ENCODE data around the gene CPNE7.

Gene CPNE7

GRCh38 chr16:89549007-89549700 lies 26.4 kb upstream of the CPNE7 start:
- no peak for DNase-seq

DNA sequence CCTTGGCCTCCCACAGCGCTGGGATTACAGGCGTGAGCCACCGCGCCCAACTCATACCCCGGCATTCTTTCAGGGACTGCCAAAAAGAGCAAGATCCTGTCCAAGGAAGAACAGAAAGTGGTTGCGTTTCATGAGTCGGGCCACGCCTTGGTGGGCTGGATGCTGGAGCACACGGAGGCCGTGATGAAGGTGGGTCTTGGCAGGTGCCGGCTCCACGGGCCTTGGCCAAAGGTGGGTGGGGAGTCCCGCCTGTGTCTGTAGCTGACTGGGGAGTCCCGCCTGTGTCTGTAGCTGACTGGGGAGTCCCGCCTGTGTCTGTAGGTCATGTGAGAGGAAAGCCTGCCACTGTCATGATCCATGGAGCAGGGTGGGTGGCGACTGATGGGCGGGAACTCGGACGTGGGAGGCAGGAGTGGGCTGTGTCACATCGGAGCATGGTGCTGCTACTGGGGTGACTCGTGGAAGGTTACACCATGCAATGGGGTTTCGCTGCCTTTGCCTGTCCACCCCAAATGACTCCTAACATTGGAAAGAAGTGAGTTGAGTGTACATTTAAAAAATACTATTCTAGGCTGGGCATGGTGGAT lies 25.0 kb upstream of the CPNE7 start:
- no peak for DNase-seq

DNA sequence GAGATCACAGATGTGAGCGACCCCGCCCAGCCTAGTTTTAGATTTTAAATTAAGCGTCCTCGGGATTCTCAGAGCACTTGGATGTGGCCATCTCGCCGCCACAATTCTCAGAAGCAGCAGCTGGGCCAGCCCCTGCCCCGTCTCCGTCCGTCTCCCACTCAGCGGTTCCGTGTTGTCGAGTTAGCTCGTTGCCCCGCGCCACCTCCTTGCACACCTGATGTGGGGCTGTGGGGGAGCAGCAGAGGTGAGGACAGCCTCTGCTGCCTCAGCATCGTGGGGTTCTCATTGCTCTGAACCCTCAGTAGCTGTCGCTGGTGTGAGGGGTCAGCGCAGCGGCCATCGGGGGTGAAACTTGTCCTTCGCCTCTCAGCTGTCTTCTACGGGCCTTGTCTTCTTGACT lies 23.2 kb upstream of the CPNE7 start:
- no peak for DNase-seq

DNA sequence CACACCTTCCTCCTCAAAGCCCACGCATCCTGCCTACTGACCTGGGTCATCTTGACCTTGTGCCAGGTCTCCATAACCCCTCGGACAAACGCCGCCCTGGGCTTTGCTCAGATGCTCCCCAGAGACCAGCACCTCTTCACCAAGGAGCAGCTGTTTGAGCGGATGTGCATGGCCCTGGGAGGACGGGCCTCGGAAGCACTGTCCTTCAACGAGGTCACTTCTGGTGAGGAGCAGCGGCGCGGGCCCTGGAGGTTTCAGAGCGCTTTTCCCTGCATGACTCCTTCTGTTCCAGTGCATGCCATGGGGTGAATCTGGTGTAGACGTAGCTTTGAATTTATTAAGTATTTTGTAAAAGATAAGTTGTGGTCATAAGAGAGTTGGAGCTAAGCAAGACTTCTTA lies 22.6 kb upstream of the CPNE7 start:
- no peak for DNase-seq

DNA sequence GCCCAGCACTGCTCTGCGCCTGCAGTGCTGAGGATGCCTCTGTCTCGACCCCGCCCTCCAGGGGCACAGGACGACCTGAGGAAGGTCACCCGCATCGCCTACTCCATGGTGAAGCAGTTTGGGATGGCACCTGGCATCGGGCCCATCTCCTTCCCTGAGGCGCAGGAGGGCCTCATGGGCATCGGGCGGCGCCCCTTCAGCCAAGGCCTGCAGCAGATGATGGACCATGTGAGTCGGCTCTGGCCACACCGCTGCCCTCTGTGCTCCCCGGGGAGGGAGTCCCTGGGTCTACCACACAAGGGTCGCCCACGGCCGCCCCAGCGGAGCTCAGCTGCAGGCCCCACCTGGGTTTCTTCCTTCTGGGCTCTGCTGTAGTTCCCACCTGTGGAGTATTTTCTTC lies 21.8 kb upstream of the CPNE7 start:
- no peak for DNase-seq

GRCh38 chr16:89554343-89554742 lies 21.2 kb upstream of the CPNE7 start:
- DNase-seq, result no peak

- DNase-seq, result no peak
Observed at GRCh38 chr16:89555265-89555664, 20.3 kb upstream of the CPNE7 start.

- DNase-seq, result no peak
Observed at GRCh38 chr16:89555780-89556179, 19.8 kb upstream of the CPNE7 start.

- peak; percentile 59 for DNase-seq
Observed at GRCh38 chr16:89556750-89557689, 18.5 kb upstream of the CPNE7 start.

DNA sequence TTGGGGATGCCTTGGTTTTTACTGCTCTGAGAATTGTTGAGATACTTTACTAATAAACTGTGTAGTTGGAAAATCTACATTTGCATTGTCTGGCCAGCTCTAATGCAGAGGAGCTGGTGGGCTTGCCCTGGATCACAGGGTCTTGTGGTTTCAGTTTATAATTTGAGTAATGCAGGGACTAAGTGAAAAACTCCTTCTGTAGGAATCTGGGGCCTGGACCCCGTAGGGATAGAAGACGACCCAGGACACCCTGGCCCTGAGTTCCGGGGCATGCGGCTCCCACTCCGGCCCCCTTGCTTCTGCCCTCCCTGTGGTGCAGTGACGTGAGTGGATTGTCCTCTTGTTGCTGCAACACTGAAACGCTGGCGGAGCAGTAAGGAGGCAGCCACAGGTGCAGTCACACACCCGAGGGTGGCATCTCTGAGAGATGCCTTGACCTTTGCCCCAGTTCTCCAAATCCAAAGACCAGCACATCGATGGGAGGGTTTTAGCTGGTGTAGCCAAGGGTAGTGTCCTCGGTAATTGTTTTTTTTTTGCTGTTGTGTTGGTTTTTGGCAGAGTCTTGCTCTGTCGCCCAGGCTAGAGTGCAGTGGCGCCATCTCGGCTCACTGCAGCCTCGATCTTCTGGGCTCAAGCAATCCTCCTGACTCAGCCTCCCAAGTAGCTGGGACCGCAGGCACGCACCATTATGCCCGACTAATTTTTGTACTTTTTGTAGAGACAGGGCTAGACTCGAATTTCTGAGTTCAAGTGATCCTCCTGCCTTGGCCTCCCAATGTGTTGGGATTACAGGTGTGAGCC lies 17.7 kb upstream of the CPNE7 start:
- no peak for DNase-seq

DNA sequence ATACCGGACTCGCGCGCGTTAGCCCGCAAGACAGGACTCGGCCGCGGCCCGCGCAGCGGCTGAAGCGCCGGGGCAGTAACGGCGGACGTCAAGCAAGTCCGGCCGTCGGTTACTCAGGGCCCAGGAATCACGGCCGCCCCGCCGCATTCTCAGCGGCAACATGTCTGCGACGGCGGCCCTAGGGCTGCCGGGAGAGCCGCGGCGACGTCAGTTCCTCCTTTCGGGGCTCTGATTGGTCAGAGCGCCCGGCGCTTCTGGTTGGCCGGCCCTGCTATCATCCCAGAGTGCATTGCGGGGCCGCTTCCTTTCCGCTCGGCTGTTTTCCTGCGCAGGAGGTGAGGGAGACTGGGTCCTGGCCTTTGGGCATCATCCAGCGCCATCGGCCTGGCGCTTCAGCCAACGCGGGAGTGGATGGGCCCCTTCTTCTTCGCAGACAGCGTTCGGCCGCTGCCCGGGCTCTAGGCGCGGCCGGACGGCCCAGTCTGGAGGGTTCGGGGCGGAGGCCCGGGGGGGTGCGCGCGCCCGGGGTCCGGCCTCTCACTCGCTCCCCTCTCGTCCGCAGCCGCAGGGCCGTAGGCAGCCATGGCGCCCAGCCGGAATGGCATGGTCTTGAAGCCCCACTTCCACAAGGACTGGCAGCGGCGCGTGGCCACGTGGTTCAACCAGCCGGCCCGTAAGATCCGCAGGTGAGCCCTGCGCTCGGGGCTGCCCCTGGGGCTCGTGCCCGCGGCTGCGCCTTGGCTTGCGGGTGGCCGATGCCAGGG lies 15.0 kb upstream of the CPNE7 start, which contains the start of gene RPL13:
Gene RPL13 (plus strand): TSS at position 305 of the 764 bp plus-strand sequence. CDS start 278 bp downstream, at position 583.
- DNase-seq, result peak; percentile 96

DNA sequence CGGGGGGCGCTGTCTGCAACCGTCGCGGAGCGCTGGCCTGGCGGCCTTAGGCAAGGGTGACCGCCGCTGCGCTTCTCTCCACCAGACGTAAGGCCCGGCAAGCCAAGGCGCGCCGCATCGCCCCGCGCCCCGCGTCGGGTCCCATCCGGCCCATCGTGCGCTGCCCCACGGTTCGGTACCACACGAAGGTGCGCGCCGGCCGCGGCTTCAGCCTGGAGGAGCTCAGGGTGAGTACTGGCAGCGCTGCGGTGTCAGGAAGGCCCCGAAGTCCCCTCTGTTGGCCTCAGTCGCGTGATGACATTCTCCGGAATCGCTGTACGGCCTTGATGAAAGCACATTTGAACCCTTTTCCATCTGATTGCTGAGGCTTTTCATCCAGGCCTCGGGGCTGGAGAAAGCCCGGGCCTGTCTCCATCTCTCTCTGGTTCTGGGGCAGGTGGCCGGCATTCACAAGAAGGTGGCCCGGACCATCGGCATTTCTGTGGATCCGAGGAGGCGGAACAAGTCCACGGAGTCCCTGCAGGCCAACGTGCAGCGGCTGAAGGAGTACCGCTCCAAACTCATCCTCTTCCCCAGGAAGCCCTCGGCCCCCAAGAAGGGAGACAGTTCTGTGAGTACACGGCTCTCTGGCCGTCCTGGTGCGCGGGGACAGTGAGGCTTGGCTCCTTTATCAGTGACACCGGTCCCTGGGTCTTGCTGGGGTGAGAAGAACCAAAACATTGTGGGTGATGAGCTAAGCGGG lies 14.2 kb upstream of the CPNE7 start:
- no peak for DNase-seq

DNA sequence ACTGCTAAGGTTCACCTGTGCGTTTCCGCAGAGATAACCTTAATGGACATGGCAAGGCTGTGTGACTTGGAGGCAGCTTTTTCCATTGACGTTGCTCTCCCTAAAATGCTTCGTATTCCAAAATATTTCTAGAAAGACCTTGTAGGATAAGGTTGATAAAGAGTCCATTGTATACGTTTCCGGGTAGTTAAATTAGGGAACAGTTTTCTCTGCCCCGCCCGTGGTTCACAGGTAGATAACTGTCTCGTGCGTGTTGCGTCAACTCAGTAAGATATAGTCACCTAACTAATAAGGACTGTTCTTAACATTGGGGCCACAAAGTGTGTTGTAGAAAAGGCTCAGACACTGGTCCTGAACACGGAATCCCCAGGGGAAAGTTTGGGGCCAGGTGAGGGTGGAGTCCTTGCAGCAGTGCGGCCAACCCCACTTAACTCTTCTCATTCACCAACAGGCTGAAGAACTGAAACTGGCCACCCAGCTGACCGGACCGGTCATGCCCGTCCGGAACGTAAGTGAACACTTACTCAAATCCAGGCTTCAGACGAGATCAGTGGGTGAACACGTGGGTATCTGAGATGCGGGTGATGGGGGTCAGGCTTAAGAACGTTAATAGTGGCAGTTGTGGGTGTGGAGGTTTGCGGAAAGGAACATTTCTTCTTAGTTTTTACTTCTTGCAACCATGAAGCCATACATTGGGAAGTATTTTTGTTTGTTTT lies 13.5 kb upstream of the CPNE7 start:
- DNase-seq, result no peak

DNA sequence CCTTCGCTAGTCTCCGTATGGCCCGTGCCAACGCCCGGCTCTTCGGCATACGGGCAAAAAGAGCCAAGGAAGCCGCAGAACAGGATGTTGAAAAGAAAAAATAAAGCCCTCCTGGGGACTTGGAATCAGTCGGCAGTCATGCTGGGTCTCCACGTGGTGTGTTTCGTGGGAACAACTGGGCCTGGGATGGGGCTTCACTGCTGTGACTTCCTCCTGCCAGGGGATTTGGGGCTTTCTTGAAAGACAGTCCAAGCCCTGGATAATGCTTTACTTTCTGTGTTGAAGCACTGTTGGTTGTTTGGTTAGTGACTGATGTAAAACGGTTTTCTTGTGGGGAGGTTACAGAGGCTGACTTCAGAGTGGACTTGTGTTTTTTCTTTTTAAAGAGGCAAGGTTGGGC lies 12.6 kb upstream of the CPNE7 start:
- DNase-seq, result no peak

DNA sequence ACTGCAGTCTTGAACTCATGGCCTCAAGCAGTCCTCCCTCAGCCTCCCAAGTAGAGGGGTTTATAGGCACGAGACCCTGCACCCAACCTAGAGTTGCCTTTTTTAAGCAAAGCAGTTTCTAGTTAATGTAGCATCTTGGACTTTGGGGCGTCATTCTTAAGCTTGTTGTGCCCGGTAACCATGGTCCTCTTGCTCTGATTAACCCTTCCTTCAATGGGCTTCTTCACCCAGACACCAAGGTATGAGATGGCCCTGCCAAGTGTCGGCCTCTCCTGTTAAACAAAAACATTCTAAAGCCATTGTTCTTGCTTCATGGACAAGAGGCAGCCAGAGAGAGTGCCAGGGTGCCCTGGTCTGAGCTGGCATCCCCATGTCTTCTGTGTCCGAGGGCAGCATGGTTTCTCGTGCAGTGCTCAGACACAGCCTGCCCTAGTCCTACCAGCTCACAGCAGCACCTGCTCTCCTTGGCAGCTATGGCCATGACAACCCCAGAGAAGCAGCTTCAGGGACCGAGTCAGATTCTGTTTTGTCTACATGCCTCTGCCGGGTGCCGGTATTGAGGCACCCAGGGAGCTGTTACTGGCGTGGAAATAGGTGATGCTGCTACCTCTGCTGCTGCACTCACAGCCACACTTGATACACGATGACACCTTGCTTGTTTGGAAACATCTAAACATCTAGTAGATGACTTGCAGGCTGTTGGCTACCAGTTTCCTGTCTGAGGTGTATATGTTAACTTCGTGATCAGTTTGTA lies 11.7 kb upstream of the CPNE7 start:
- no peak for DNase-seq

DNA sequence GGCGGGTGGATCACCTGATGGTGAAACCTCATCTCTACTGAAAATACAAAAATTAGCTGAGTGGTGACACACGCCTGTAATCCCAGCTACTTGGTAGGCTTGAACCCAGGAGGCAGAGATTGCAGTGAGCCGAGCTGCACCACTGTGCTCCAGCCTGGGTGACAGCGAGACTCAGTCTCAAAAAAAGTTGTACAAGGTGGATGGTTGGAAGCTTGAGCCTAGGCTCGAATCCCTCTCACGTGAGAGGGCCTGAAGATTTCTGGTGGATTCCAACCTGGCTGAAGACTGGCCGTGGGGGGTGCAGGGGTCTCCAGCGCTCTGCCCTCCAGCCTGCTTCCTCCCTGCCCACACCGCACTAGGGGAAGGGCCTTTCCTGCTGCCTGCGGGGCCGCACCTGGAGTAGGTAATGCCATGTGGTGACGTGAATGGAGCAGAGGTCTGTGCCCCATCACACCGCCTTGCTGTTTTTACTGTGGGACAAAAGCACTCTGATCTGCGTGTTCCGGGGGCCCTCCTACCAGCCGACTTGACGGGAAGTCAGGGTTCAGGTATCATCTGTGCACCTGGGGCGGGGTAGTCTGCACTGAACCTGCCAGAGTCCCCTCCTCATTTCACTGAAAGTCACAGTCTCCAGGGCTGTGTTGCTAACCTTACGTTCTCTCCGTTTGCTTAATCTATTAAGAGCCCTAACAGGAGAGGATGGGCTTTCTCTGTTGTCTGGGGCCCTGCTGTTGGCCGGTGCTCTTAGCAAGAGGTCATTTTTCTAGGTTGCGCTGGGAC lies 10.9 kb upstream of the CPNE7 start:
- DNase-seq, result no peak

- no peak for DNase-seq
Observed at GRCh38 chr16:89565256-89565505, 10.4 kb upstream of the CPNE7 start.

GRCh38 chr16:89565506-89566372 lies 9.8 kb upstream of the CPNE7 start:
- DNase-seq, result peak; percentile 35

Measured in fibroblast of upper back skin (primary cell).